Measurements from ENCODE around the gene TRIM24. TPM values are rescaled to one million over a fixed set of nuclear protein-coding genes. Genes with fewer than 3 reads are reported as not detected.

The TRIM24 gene
- total and polyA plus RNA-seq, 10 of the 15 experiments (the other 5 are each of a cell fraction or from before 2014, with no cell fraction given), result 4.6 to 23.5 (median 13.6) TPM

GRCh38 chr7:138546064-138546619 is 86.1 kb downstream of the TRIM24 start:
- Histone ChIP-seq H3K36me3 (ENCODE audit: control insufficient read depth in 2 of 2, insufficient read depth in 2 of 2, low read length in 1 of 2) (peaks cover 0 to 13% of the 10 kb centered on the region in 2 experiments; a peak in 3 of 4 replicates), H3K4me2 (ENCODE audit: control insufficient read depth, insufficient read depth) (no peak overlapping the region), H3K9ac (ENCODE audit: control insufficient read depth, insufficient read depth, low read length) (no peak overlapping the region), H3K27me3 (replicated peaks in 1 of 2; ENCODE audit: control insufficient read depth in 2 of 2, insufficient read depth in 2 of 2, low read length in 1 of 2) (no peaks in the 10 kb centered on the region), H3K4me3 (no peak overlapping the region), H4K20me1 (ENCODE audit: control insufficient read depth, insufficient read depth) (no peaks in the 10 kb centered on the region), H3K4me1 (ENCODE audit: control insufficient read depth, insufficient read depth, low read length) (peaks cover 9% of the 10 kb centered on the region), H3K9me3 (replicated peaks; ENCODE audit: control insufficient read depth, insufficient read depth, low read length) (no peaks in the 10 kb centered on the region; the same call in 2 of the 3 replicates), H2AFZ (ENCODE audit: control insufficient read depth, low read depth, low read length) (no peak overlapping the region), H3K27ac (ENCODE audit: control insufficient read depth, insufficient read depth) (no peak overlapping the region), H3K79me2 (ENCODE audit: control insufficient read depth, insufficient read depth, low read length) (no peaks in the 10 kb centered on the region)
- FAIRE-seq, result no peak
- no peak for DNase-seq (ENCODE audit: low read depth, low spot score)
- ChIA-PET SMC1A (ENCODE audit: uncharacterized antibody, unreplicated experiment) (interaction anchor here (0.7 to 1.5 kb wide), 2 partner anchors 8 to 18 kb away, joined by 3 to 4 read pairs; no protein-coding TSS in a partner anchor), CTCF (no interaction called here), RAD21 (ENCODE audit: unreplicated experiment) (no interaction called here), POLR2A (no interaction called here)
- in situ Hi-C loops (cut with MboI) (no loop called here), intact Hi-C loops (cut with micrococcal nuclease; ENCODE audit: unreplicated experiment) (loop anchor here (10.0 kb wide), 1 partner anchor 381 kb away; no protein-coding TSS in a partner anchor)
- no TSS peak for BruUV-seq (replicated peaks)
- TF ChIP-seq RFX5 (IDR thresholded peaks at IDR 0.05; ENCODE audit: low read depth, low read length) (no peak), RB1 (IDR thresholded peaks at IDR 0.05; ENCODE audit: borderline replicate concordance) (no peak), KDM1A (IDR thresholded peaks at IDR 0.05; ENCODE audit: borderline replicate concordance) (no peak), ESRRA (IDR thresholded peaks at IDR 0.05; ENCODE audit: low read length) (no peak)
- 98% methylated on average over 5 of the region's 5 CpGs for WGBS (ENCODE audit: insufficient coverage, insufficient replicate concordance, low lambda C conversion rate, missing lambda C conversion rate)
- no peak for ATAC-seq

- H3K9me3 ChIP-seq (replicated peaks; ENCODE audit: control insufficient read depth, insufficient read depth, low read length), result no peaks in the 10 kb centered on the region; the same call in 2 of the 3 replicates
- ChIA-PET RAD21 (ENCODE audit: unreplicated experiment) (no interaction called here), SMC1A (ENCODE audit: uncharacterized antibody, unreplicated experiment) (interaction anchor here (1.5 kb wide), 1 partner anchor 18 kb away, joined by 4 read pairs; no protein-coding TSS in a partner anchor), CTCF (no interaction called here), POLR2A (no interaction called here)
- intact Hi-C loops (cut with micrococcal nuclease; ENCODE audit: unreplicated experiment) (loop anchor here (10.0 kb wide), 1 partner anchor 382 kb away; no protein-coding TSS in a partner anchor), in situ Hi-C loops (cut with MboI) (no loop called here)
- ATAC-seq, result no peak
- H3K4me2 ChIP-seq (ENCODE audit: control insufficient read depth, insufficient read depth), result no peak overlapping the region
- FAIRE-seq, result no peak
- H2AFZ ChIP-seq (ENCODE audit: control insufficient read depth, low read depth, low read length), result no peak overlapping the region
- H3K9ac ChIP-seq (ENCODE audit: control insufficient read depth, insufficient read depth, low read length), result no peak overlapping the region
- no peak for DNase-seq (ENCODE audit: low read depth, low spot score)
- no peaks in the 10 kb centered on the region for H3K79me2 ChIP-seq (ENCODE audit: control insufficient read depth, insufficient read depth, low read length)
- no peaks in the 10 kb centered on the region for H4K20me1 ChIP-seq (ENCODE audit: control insufficient read depth, insufficient read depth)
- BruUV-seq (replicated peaks), result no TSS peak
- no peak overlapping the region for H3K4me3 ChIP-seq
- H3K4me1 ChIP-seq (ENCODE audit: control insufficient read depth, insufficient read depth, low read length), result peaks cover 4% of the 10 kb centered on the region
- 100% methylated on average over 2 of the region's 2 CpGs for WGBS (ENCODE audit: insufficient coverage, insufficient replicate concordance, low lambda C conversion rate, missing lambda C conversion rate)
- no peak for TF ChIP-seq STAT1 (conservative IDR thresholded peaks at IDR 0.05)
- peaks cover 0 to 14% of the 10 kb centered on the region in 2 experiments; a peak in 3 of 4 replicates for H3K36me3 ChIP-seq (ENCODE audit: control insufficient read depth in 2 of 2, insufficient read depth in 2 of 2, low read length in 1 of 2)
- H3K27ac ChIP-seq (ENCODE audit: control insufficient read depth, insufficient read depth), result no peak overlapping the region
- H3K27me3 ChIP-seq (replicated peaks in 1 of 2; ENCODE audit: control insufficient read depth in 2 of 2, insufficient read depth in 2 of 2, low read length in 1 of 2), result no peaks in the 10 kb centered on the region
Observed at GRCh38 chr7:138546829-138547228, 86.8 kb downstream of the TRIM24 start.

Measured in GM12878 (cell line).